ENCODE results near the gene BANK1. TPM values are rescaled to one million over a fixed set of nuclear protein-coding genes. Genes with fewer than 3 reads are reported as not detected.

The BANK1 gene
- total RNA-seq, 1 experiment from 2014 or later = 1.1 TPM

DNA sequence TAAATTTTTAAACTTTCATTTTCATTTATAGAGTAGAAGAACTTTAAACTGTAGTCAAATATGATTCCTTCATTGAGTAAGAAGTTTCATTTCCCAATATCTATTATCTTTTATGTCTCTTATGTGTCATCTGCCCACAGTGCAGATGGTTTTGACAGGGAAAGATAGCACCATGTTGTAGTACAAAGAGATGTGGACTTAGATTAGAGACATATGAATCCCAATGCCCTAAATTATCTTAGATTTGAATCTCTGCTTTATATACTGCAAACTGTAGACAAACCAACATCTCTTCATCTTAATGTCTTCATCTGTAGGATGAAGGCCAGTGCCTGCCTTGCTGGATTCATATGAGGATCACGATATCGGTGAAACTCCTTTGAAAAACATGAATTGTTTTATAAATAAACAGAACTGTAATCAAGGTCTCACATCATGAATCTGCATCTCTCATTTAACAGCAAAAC, 217.5 kb downstream of the BANK1 start:
- Histone ChIP-seq H2BK5ac (ENCODE audit: insufficient read length, low read length) (no peak overlapping the region), H4K91ac (ENCODE audit: insufficient read length, low read depth, low read length) (no peak overlapping the region), H2BK12ac (ENCODE audit: insufficient read length, low read depth, low read length) (no peak overlapping the region), H2BK20ac (ENCODE audit: low read depth, low read length, poor library complexity, severe bottlenecking) (no peak overlapping the region), H4K20me1 (ENCODE audit: control insufficient read depth, insufficient read depth, insufficient read length) (no peaks in the 10 kb centered on the region), H3K9ac (ENCODE audit: extremely low read depth, insufficient read length, low read length) (no peak overlapping the region), H3K23ac (ENCODE audit: insufficient read length, low read depth, low read length) (no peak overlapping the region), H3K4me1 (ENCODE audit: insufficient read depth, low read length) (no peaks in the 10 kb centered on the region), H2BK120ac (ENCODE audit: low read depth, low read length, poor library complexity, severe bottlenecking) (no peak overlapping the region), H4K8ac (replicated peaks; ENCODE audit: insufficient read length, low read depth, low read length) (no peak overlapping the region), H3K14ac (ENCODE audit: insufficient read depth, low read length) (no peak overlapping the region), H3K79me2 (ENCODE audit: insufficient read depth, low read length) (no peaks in the 10 kb centered on the region), H3K4ac (ENCODE audit: low read depth, low read length) (no peak overlapping the region), H3K27ac (ENCODE audit: insufficient read length, low read depth, low read length) (no peak overlapping the region), H3K23me2 (ENCODE audit: insufficient read length, low read depth, low read length, poor library complexity, severe bottlenecking) (no peaks in the 10 kb centered on the region), H3K4me2 (ENCODE audit: insufficient read depth, insufficient read length, low read length) (no peak overlapping the region), H3K18ac (ENCODE audit: insufficient read length, low read depth, low read length) (no peak overlapping the region), H2AFZ (ENCODE audit: low read length) (no peak overlapping the region), H3K9me3 (ENCODE audit: control insufficient read depth, low read depth, low read length) (no peaks in the 10 kb centered on the region), H3K56ac (ENCODE audit: insufficient read length, low read depth, low read length) (no peak overlapping the region), H4K5ac (ENCODE audit: insufficient read length, low read depth, low read length) (no peak overlapping the region), H3K27me3 (ENCODE audit: insufficient read depth, low read length) (no peaks in the 10 kb centered on the region), H3T11ph (ENCODE audit: low read length) (no peak overlapping the region), H2BK15ac (ENCODE audit: low read depth, low read length) (no peak overlapping the region), H2AK5ac (ENCODE audit: insufficient read length, low read length) (no peak overlapping the region), H3K79me1 (ENCODE audit: insufficient read depth, low read depth, low read length, poor library complexity, severe bottlenecking) (no peaks in the 10 kb centered on the region)
- DNase-seq = no peak
- Mint-ChIP-seq H3K27ac (no peak overlapping the region), H3K9me3 (no peaks in the 10 kb centered on the region), H3K4me3 (no peak overlapping the region), H3K4me1 (no peaks in the 10 kb centered on the region), H3K36me3 (ENCODE audit: insufficient read depth in 1 of 3, low read depth in 3 of 3) (no peaks in the 10 kb centered on the region), H3K27me3 (ENCODE audit: low read depth) (no peaks in the 10 kb centered on the region)
- no peak for TF ChIP-seq CTCF (conservative IDR thresholded peaks at IDR 0.05)
- WGBS (ENCODE audit: extremely low coverage, insufficient read length, low lambda C conversion rate) = no CpG with 5 or more reads among the region's 2 CpGs

Data from H9 (cell line).